ENCODE data around the gene SERPINA9.
A peak's percentile ranks its signal among the peaks of the same experiment; 100 is the strongest.

Gene SERPINA9

GRCh38 chr14:94450722-94451090, 25.3 kb downstream of the SERPINA9 start (continued):
- TF ChIP-seq PRDM2 (tag by site-specific recombination; IDR thresholded peaks at IDR 0.05; ENCODE audit: borderline replicate concordance) (no peak), ZNF626 (tag by site-specific recombination; IDR thresholded peaks at IDR 0.05) (no peak), ZNF274 (IDR thresholded peaks at IDR 0.05; ENCODE audit: low read length) (no peak), ZNF274 (tag by site-specific recombination; IDR thresholded peaks at IDR 0.05; ENCODE audit: borderline replicate concordance) (no peak), ZNF843 (tag by site-specific recombination; IDR thresholded peaks at IDR 0.05) (no peak), ZNF677 (tag by site-specific recombination; IDR thresholded peaks at IDR 0.05) (no peak), ZNF664 (tag by site-specific recombination; IDR thresholded peaks at IDR 0.05) (no peak), ZNF629 (tag by site-specific recombination; IDR thresholded peaks at IDR 0.05) (no peak), ZNF433 (tag by site-specific recombination; IDR thresholded peaks at IDR 0.05; ENCODE audit: low read depth) (no peak), ZNF292 (tag by site-specific recombination; IDR thresholded peaks at IDR 0.05; ENCODE audit: borderline replicate concordance, low read depth) (no peak), ZNF10 (tag by site-specific recombination; IDR thresholded peaks at IDR 0.05) (no peak), ZFP41 (tag by site-specific recombination; IDR thresholded peaks at IDR 0.05; ENCODE audit: borderline replicate concordance) (no peak), ZSCAN4 (tag by site-specific recombination; IDR thresholded peaks at IDR 0.05) (no peak)

GRCh38 chr14:94449930-94450329, 26.1 kb downstream of the SERPINA9 start:
- CTCF ChIA-PET = interaction anchor here (1.3 kb wide), 1 partner anchor 36 kb away, joined by 3 read pairs; no protein-coding TSS in a partner anchor
- POLR2A ChIA-PET = interaction anchor here (0.8 kb wide), 1 partner anchor 209 kb away, joined by 6 read pairs; no protein-coding TSS in a partner anchor
- no peaks in the 10 kb centered on the region for H3K9me3 ChIP-seq (ENCODE audit: control insufficient read depth, insufficient read depth, low read depth, low read length)
- no peaks in the 10 kb centered on the region for H3K4me1 ChIP-seq (ENCODE audit: control insufficient read depth, insufficient read depth, low read length)
- TF ChIP-seq REST (tag by site-specific recombination; IDR thresholded peaks at IDR 0.05) (peak; percentile 39; the same call in 1 of the 2 replicates), REPIN1 (tag by site-specific recombination; IDR thresholded peaks at IDR 0.05; ENCODE audit: low read depth) (no peak)
- no peaks in the 10 kb centered on the region for H3K36me3 ChIP-seq (ENCODE audit: control insufficient read depth in 2 of 2, insufficient read depth in 1 of 2, low read length in 2 of 2)
- no peak overlapping the region for H3K4me3 ChIP-seq (ENCODE audit: low read depth, low read length)
- no peak overlapping the region for H3K27ac ChIP-seq (ENCODE audit: extremely low read depth, low read depth, low read length)
